Activated CD4-positive, alpha-beta memory T cell treated with anti-CD3 and anti-CD28 coated beads, Interleukin-2, amount 10 ng/mL, durations not matched to agents 7 days and 5 days (primary cell): ENCODE measurements around the gene SSTR5. TPM values are rescaled to one million over a fixed set of nuclear protein-coding genes. Genes with fewer than 3 reads are reported as not detected.

Experiments
- CTCF ChIA-PET: fragments of 350-600 bp; sonication (Branson Sonifier 250); formaldehyde crosslinking; loops from one replicate; lab custom pipeline; 2021; ENCODE audit warnings: antibody characterized with exemption, inconsistent platforms; lab: Charles Lee
- POLR2A ChIA-PET: fragments of 350-600 bp; sonication (Branson Sonifier 250); formaldehyde crosslinking; loops from one replicate; lab custom pipeline; 2021; ENCODE audit warnings: antibody characterized with exemption; lab: Charles Lee
- DNase-seq: peaks from one replicate; pipeline ENCODE4 v3.0.0-alpha.2; 2020
- H3K27ac Mint-ChIP-seq: one replicate; pipeline ENCODE4 v1.8.0; 2021; ENCODE audit warnings: mild to moderate bottlenecking, mixed read lengths
- H3K27me3 Mint-ChIP-seq: one replicate; pipeline ENCODE4 v1.8.0; 2021; ENCODE audit warnings: mixed read lengths
- H3K36me3 Mint-ChIP-seq: one replicate; pipeline ENCODE4 v1.8.0; 2021; ENCODE audit warnings: low read depth, mixed read lengths
- H3K4me1 Mint-ChIP-seq: one replicate; pipeline ENCODE4 v1.8.0; 2021; ENCODE audit warnings: mixed read lengths
- H3K4me3 Mint-ChIP-seq: one replicate; pipeline ENCODE4 v1.8.0; 2021; ENCODE audit warnings: mild to moderate bottlenecking, mixed read lengths
- H3K9me3 Mint-ChIP-seq: one replicate; pipeline ENCODE4 v1.8.0; 2021; ENCODE audit warnings: mixed read lengths
- total RNA-seq, 2 experiments: library from RNA; stranded (reverse); gene quantifications; one replicate each; pipeline ENCODE4 v1.2.3, GENCODE V29; 2021

Gene SSTR5
- total RNA-seq, 2 experiments from 2014 or later, result not detected

- no peaks in the 10 kb centered on the region for H3K4me1 Mint-ChIP-seq
- no peaks in the 10 kb centered on the region for H3K9me3 Mint-ChIP-seq
- ChIA-PET CTCF (no interaction called here), POLR2A (no interaction called here)
- no peak overlapping the region for H3K4me3 Mint-ChIP-seq
- H3K27me3 Mint-ChIP-seq, result peaks cover under 1% of the 10 kb centered on the region
- H3K27ac Mint-ChIP-seq, result no peak overlapping the region
- DNase-seq, result no peak
- no peaks in the 10 kb centered on the region for H3K36me3 Mint-ChIP-seq
Measured at GRCh38 chr16:1034230-1035065, 38.1 kb upstream of the SSTR5 start.

DNA sequence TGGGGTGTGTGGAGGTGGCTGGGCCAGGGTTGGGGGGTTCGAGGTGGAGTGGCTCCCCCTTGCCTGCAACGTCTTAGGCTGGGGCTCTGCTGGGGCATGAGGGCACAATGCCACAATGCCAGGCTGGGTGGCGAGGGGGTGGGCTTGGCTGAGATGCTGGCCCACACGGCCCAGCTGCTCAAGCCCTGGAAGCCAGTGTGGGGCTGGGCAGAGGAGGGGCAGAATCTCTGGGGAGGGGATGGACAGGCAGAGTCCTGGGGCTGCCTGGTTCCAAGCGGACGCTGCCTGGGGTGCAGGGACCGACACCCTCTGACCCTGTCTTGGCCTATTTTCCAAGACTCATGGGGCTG is 37.5 kb upstream of the SSTR5 start:
- Mint-ChIP-seq H3K9me3 (no peaks in the 10 kb centered on the region), H3K4me1 (no peaks in the 10 kb centered on the region), H3K4me3 (no peak overlapping the region), H3K27ac (no peak overlapping the region), H3K27me3 (no peaks in the 10 kb centered on the region), H3K36me3 (no peaks in the 10 kb centered on the region)
- CTCF ChIA-PET, result no interaction called here
- DNase-seq, result no peak
- POLR2A ChIA-PET, result no interaction called here

GRCh38 chr16:1036166-1036565 is 36.4 kb upstream of the SSTR5 start:
- H3K4me3 Mint-ChIP-seq, result no peak overlapping the region
- CTCF ChIA-PET, result no interaction called here

GRCh38 chr16:1036726-1037393 is 35.7 kb upstream of the SSTR5 start:
- DNase-seq, result no peak
- Mint-ChIP-seq H3K4me3 (no peak overlapping the region), H3K27ac (no peak overlapping the region), H3K27me3 (no peaks in the 10 kb centered on the region), H3K9me3 (no peaks in the 10 kb centered on the region), H3K4me1 (no peaks in the 10 kb centered on the region), H3K36me3 (no peaks in the 10 kb centered on the region)
- CTCF ChIA-PET, result no interaction called here
- POLR2A ChIA-PET, result no interaction called here

More at GRCh38 chr16:1036166-1036565, 36.4 kb upstream of the SSTR5 start:
- Mint-ChIP-seq H3K27ac (no peak overlapping the region), H3K9me3 (no peaks in the 10 kb centered on the region), H3K27me3 (no peaks in the 10 kb centered on the region), H3K36me3 (no peaks in the 10 kb centered on the region), H3K4me1 (no peaks in the 10 kb centered on the region)
- no peak for DNase-seq
- POLR2A ChIA-PET, result no interaction called here

- no peak for DNase-seq
Measured at GRCh38 chr16:1037394-1038257, 34.9 kb upstream of the SSTR5 start.

GRCh38 chr16:1038932-1039331 is 33.6 kb upstream of the SSTR5 start:
- H3K4me1 Mint-ChIP-seq, result no peaks in the 10 kb centered on the region

More at GRCh38 chr16:1037394-1038257, 34.9 kb upstream of the SSTR5 start:
- Mint-ChIP-seq H3K9me3 (no peaks in the 10 kb centered on the region), H3K27ac (no peak overlapping the region), H3K4me3 (no peak overlapping the region), H3K27me3 (no peaks in the 10 kb centered on the region), H3K4me1 (no peaks in the 10 kb centered on the region), H3K36me3 (no peaks in the 10 kb centered on the region)
- POLR2A ChIA-PET, result no interaction called here
- CTCF ChIA-PET, result no interaction called here

DNA sequence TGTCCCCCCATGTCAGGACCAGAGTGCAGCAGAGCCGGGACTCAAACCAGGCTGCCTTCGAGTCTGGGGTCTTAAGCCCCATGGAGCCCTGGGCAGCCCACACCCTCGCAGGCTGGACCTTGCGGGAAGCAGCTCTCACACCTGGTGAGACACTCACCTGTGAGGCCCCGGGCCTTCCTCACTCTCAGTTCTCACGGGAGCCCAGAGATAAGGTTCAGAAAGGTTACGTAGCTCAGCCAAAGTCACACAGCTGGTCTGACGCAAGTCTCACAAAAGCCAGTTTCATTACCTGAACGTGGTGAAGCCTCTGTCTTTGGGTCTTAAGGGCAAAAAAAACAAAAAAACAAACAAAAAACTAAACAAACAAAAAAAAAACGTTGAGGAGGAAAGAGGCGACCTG is 32.8 kb upstream of the SSTR5 start:
- Mint-ChIP-seq H3K4me3 (no peak overlapping the region), H3K4me1 (no peaks in the 10 kb centered on the region), H3K9me3 (no peaks in the 10 kb centered on the region), H3K36me3 (no peaks in the 10 kb centered on the region), H3K27ac (no peak overlapping the region), H3K27me3 (no peaks in the 10 kb centered on the region)
- CTCF ChIA-PET, result interaction anchor here (0.6 to 1.5 kb wide), 2 partner anchors 17 to 213 kb away, joined by 4 to 6 read pairs; no protein-coding TSS in a partner anchor
- no peak for DNase-seq
- POLR2A ChIA-PET, result no interaction called here

More at GRCh38 chr16:1038932-1039331, 33.6 kb upstream of the SSTR5 start:
- ChIA-PET CTCF (interaction anchor here (1.5 kb wide), 1 partner anchor 18 kb away, joined by 4 read pairs; no protein-coding TSS in a partner anchor), POLR2A (no interaction called here)
- no peak for DNase-seq
- Mint-ChIP-seq H3K9me3 (no peaks in the 10 kb centered on the region), H3K27me3 (no peaks in the 10 kb centered on the region), H3K4me3 (no peak overlapping the region), H3K36me3 (no peaks in the 10 kb centered on the region), H3K27ac (no peak overlapping the region)

DNA sequence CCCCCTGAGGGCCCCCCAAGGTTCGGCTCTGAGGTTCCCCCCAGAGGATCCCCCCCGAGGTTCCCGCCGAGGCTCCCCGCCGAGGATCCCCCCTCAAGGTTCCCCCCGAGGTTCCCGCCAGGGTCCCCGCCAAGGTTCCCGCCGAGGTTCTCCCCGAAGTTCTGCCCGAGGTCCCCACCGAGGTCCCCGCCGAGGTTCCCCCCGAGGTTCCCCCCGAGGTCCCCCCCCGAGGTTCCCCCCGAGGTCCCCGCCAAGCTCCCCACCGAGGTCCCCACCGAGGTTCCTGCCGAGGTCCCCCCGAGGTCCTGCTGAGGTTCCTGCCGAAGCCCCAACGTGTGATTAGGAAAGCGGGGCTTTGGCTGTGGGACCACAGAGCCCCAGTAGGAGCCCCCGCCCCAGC is 32.2 kb upstream of the SSTR5 start:
- DNase-seq, result no peak
- no peak overlapping the region for H3K27ac Mint-ChIP-seq
- H3K9me3 Mint-ChIP-seq, result no peaks in the 10 kb centered on the region
- CTCF ChIA-PET, result interaction anchor here (0.6 to 1.5 kb wide), 2 partner anchors 17 to 214 kb away, joined by 4 to 6 read pairs; no protein-coding TSS in a partner anchor
- H3K27me3 Mint-ChIP-seq, result no peaks in the 10 kb centered on the region
- no peaks in the 10 kb centered on the region for H3K4me1 Mint-ChIP-seq
- POLR2A ChIA-PET, result interaction anchor here (0.9 kb wide), 1 partner anchor 60 kb away, joined by 4 read pairs; no protein-coding TSS in a partner anchor
- H3K4me3 Mint-ChIP-seq, result no peak overlapping the region
- H3K36me3 Mint-ChIP-seq, result no peaks in the 10 kb centered on the region

DNA sequence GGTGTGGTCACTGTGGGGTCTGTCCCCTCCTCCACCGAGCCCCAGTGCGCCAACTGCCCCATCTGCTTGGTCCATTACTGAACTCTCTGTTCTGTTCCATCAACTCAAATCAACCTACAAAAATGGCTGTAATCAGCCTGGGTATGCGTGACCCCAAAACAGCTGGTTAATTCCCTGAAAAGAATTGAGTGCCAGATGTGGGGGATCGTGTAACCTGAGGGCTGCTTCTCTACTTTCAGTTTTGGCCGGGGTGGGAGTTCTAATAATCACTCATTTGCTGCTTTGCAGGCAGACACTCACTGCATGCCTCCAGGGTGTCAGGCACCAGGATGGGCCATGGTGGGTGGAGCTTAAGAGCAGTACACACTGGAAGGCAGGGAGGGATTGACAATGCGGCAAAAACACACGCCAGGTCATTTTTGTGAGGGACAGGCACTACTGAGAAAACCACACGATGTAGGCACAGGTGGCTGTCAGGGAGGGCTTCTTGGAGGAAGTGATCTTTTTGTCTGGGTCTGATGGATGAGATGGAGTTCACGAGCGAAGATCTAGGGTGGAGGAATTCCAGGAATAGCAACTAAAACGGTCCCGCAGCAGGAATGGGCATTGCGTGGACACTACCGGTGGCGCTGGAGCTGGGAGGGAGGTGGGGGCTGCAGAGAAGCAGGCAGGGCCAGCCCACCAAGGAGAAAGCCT is 30.4 kb upstream of the SSTR5 start:
- Mint-ChIP-seq H3K4me1 (no peaks in the 10 kb centered on the region), H3K27ac (no peak overlapping the region), H3K27me3 (no peaks in the 10 kb centered on the region), H3K36me3 (no peaks in the 10 kb centered on the region), H3K9me3 (no peaks in the 10 kb centered on the region), H3K4me3 (no peak overlapping the region)
- POLR2A ChIA-PET, result no interaction called here
- DNase-seq, result no peak
- CTCF ChIA-PET, result no interaction called here

- H3K4me3 Mint-ChIP-seq, result no peak overlapping the region
- ChIA-PET CTCF (no interaction called here), POLR2A (no interaction called here)
- no peaks in the 10 kb centered on the region for H3K27me3 Mint-ChIP-seq
- no peaks in the 10 kb centered on the region for H3K9me3 Mint-ChIP-seq
- H3K36me3 Mint-ChIP-seq, result no peaks in the 10 kb centered on the region
- no peak overlapping the region for H3K27ac Mint-ChIP-seq
- H3K4me1 Mint-ChIP-seq, result no peaks in the 10 kb centered on the region
- no peak for DNase-seq
Measured at GRCh38 chr16:1042866-1043265, 29.7 kb upstream of the SSTR5 start.

DNA sequence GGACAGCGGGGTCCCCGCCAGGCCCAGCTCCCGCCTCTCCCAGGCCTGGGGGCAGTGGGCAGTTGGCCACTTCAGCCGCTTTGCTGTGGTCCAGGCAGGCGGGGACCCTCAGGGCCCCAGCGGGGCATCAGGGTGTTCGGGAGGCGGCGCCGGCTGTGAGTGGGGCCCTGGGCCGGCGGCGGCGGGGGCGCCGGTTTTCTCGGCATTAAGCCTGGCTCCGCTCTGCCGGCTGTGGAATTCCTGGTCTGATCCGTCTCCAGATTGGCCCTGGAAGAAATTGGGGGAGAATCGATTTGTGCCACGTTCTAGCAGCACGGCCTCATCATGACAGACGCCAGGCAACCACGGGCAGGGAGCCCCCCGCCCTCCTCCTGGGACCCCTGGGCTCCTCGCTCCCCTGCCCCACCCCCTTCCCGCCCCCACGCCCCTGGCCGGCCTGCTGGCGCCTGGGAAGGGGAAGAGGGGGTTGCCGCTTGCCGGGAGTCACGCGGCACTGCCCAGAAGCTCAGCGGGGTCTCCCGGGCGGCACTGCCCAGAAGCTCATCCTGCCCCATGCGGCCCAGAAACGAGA is 28.6 kb upstream of the SSTR5 start:
- no peaks in the 10 kb centered on the region for H3K27me3 Mint-ChIP-seq
- CTCF ChIA-PET, result no interaction called here
- no peaks in the 10 kb centered on the region for H3K9me3 Mint-ChIP-seq
- H3K27ac Mint-ChIP-seq, result no peak overlapping the region
- H3K4me3 Mint-ChIP-seq, result no peak overlapping the region
- POLR2A ChIA-PET, result no interaction called here
- no peaks in the 10 kb centered on the region for H3K4me1 Mint-ChIP-seq
- no peak for DNase-seq
- no peaks in the 10 kb centered on the region for H3K36me3 Mint-ChIP-seq
